GM12891 (cell line): ENCODE data around the gene CD300LF.

Source experiments
- POLR2A ChIP-seq: IDR thresholded peaks from 2 replicates; pipeline ENCODE4 v1.6.1; 2011; ENCODE audit warnings: low read depth, low read length, control low read depth
- POLR2AphosphoS5 ChIP-seq: IDR thresholded peaks from 2 replicates; pipeline ENCODE4 v1.6.1; 2011; ENCODE audit warnings: low read depth, low read length, control low read depth

DNA sequence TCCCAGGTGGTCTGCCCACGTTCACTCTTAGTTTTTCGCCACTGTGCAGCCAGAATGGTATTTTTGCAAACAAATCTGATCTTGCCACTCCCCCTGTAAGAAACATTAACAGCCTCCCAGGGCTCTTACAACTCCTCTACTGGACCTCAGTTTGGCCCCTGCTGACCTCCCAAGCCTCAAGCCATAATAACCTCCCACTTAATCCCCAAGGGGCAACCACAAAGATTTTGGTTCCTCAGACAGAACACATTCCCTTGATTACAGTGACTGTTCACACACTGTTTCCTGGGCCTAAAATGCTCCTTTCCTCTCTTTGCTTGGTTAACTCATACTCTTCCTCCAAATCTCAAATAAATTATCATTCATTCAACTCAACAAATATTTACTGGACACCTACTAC is 67.7 kb downstream of the CD300LF start:
- TF ChIP-seq POLR2AphosphoS5 (no peak), POLR2A (no peak)
